EL (cell line): ENCODE data around the gene ZDHHC19.
"Not testable (repeated sequence)": the region's sequence is repeated elsewhere in the genome, so short reads cannot be mapped to it uniquely, and the experiment has no call there.

Source experiments
- DNase-seq: peaks from one replicate; pipeline ENCODE4 v3.0.0-alpha.2; 2016

ZDHHC19 gene

DNA sequence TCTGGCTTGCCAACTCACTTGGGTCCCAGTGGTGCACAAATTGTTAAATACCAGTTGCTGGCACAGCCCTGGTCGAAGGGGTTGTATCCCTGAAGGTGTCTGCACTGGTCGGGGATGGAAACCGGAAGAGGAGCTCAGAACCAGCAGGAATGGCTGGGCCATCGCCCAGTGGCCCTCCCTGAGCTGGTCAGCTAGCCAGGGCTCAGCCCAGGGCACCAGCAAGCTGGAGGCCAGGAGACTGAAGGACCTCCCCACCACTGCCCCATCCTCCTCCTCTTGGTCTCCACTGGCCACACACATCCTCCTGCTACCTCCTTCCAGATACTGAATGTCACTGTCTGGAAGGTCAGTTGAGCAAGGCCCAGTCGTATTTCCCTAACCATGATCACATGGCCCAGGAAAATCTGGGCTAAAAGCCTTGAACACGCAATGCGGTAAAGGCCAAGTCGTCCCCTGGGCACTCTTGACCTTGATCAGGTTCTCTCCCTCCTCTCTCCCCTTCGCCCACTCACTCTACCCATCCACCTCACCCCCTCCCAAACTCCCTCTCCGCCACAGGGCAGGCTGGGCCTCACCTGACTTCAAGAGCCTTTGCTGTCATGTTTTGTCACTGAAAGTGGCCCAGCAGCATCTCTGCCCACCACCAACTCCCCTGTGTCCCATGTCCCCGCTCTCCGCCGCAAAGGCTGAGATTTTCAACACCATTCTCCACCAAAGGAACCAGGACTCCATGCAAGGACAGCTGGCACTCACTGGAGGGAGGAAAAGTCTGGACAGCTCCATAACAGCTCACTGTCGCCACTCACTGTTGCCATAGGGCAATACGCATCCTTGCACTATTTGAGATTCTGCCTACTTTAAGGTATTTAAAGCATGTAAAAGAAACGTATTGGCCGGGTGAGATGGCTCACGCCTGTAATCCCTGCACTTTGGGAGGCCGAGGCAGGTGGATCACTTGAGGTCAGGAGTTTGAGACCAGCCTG lies 12.1 kb downstream of the ZDHHC19 start:
- DNase-seq: no peak

DNA sequence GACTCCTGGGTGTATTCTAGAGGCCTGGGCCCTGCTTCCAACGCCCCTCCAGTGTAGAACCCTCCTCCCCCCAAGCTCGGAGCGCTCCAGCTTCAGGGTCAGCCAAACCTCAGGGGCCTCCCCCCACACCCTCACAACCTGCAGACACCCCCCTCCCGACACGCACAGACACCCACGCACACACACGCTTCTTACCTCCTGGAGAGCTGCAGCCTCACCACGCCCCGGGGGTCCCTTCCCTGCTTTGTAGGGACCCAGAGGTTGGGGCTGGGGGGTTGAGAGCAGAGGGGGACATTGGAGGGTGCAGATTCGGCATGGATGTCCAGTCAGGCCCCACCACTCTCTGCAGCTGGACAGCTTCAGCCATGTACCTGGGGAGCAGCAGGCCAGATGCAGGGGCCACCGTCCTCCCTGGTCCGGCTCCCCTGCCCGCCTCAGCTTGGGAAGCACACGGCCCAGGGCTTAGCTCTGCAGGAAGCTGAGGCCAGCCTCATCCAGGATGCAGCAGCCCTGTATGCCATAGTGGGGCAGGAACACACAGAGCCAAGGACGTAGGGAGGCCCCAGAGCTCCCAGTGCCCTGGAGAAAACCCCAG lies 13.0 kb downstream of the ZDHHC19 start:
- no peak for DNase-seq

DNA sequence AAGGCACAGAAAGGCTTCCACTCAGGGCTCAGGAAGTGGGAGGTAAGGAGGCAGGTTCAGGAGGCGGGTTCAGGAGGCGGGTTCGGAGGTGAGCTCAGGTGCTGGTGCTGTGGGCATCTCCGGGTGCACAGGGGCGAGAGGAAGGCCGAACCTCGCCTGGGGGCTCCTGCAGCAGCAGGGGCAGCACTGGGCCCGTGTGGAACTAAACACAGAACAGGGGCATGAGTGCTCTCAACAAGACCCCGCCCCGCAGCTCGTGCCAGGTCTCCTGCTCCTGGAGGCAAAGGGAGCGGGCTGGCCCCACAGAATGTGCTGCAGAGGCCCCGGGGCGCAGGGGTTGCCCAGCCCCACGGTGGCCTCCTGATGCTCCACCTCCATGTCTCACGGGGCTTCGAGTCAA lies 13.7 kb downstream of the ZDHHC19 start:
- no peak for DNase-seq

DNA sequence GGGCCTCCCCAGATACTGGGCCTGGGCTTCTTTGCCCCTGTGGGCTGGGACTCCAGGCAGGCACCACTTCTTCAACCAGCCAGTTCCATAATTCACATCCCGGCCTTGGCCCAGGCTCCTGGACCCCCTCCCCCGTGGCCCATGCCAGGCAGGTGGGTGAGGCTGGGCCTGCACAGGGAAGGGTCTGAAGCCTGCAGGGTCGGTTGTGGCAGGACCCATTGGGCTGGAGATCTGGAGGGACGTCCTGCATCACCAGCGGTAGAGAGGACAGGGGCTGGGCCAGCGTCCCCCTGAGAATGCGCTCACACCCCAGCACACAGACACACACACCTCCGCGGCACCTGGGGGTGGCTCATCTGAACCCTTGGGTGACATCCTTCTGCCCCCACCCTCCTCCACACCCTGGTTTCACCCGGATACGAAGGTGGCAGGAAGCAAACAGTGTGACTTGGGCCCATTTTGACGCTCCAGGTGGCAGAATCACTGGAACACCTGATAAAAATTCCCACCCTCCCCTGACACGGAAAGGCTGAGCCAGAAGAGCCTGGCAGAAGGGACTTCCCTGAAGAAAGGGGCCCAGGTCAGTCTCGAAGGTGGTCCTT lies 15.4 kb downstream of the ZDHHC19 start:
- no peak for DNase-seq

DNA sequence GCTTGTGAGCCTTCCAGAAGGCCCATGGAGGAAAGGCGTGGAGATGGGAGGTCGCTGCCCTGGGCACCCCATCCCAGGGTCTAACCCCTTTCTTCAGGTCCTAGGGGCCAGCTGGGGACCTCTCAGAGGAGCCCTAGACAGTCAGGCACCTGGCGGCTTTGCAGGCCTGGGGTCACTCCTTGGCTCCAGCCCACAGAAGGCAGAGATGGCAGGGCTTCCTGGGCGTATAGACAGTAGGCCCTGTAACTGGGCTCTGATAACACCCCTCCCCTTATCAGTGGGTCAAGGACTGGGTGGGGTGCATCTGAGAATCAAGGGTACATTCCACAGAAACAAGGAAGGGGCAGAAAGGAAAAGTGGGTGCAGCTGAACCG lies 16.7 kb downstream of the ZDHHC19 start:
- DNase-seq: no peak

DNA sequence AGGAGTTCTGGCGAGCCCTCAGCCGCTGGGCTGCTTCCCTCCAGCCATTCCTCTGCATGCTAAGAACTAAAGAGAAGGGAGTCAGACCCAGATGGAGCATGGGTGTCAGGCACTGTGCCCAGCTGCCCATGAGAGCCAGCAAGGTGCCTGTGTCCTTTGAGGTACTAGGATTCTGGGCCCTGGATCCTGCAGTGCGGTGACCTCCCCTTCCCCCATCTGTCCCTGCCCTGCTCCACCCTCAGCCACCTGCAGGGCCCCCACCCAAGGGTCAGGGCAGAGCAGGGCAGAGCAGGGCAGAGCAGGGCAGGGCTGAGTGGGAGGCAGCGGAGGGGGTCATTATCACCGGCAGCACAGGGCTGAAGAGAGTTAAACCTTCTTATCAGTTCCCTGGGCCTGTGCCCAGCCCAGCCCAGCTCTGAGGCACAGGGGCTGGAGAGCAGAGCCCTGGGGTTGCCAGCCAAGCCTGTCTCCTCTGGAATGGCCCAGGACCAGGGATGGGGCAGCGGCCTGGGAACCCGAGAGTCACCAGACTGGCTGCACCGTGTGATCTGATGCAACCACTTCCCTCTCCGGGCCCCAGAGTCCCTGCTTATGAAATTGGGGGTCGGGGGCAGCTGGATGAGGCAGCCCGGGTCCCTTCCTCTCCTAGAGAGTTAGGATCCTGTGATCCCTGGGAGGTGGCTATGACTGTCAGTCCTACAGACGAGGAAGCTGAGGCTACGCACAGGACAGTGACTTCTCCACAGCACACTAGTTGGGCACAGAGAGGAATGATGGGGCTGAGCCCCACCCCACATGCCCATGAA lies 17.3 kb downstream of the ZDHHC19 start:
- DNase-seq: no peak

DNA sequence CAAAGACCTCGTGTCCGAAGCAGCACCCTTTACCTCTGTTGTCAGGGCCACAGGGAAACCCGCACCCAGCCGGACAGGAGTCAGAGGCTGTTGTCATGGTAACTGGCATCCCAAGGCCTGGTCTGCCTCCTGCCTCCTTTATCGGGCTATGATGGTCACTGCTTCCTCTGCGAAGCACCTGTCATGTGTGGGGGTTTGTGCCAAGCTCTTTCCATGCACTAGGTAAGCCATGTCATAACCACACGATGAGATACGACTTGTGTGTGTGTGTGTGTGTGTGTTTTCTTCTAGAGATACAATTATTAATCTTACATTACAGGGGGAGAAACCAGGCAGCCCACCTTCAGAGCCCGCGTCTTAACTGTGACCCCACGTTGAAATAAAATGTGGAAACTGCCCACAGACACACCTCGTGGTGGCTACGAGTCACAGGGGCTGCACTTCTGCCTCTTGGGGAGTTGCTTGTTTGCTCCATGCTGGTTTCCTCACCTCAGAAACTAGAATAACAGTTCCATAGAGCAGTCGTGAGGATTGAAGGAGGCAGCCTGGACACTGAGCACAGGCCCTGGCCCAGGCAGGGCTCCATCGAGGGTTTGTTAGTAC lies 18.0 kb downstream of the ZDHHC19 start:
- no peak for DNase-seq

DNA sequence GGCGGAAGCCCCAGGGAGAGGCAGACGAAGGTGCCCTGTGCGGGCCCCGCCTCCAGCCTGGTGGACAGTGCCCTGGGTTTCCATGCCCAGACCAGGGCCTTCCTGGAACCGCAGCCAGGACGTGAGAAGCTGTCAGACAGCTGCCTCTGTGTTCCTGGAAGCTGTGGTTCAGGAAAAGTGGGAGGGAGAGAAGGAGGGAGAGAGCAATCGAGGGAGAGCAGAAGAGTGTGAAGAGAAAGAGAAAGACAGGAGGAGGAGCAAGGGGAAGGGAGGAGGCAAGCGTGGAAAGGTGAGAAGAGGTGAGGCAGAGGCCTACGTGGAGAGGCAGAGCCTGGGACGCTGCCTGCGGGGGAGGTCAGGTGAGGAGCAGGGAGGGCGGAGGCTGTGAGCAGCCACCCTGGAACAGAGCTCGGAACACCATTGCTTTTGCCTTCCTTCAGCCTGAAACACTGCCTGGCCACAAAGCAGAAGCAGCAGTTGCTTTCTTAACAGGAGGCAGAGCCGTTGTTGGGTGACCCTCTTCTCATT lies 18.6 kb downstream of the ZDHHC19 start:
- no peak for DNase-seq

DNA sequence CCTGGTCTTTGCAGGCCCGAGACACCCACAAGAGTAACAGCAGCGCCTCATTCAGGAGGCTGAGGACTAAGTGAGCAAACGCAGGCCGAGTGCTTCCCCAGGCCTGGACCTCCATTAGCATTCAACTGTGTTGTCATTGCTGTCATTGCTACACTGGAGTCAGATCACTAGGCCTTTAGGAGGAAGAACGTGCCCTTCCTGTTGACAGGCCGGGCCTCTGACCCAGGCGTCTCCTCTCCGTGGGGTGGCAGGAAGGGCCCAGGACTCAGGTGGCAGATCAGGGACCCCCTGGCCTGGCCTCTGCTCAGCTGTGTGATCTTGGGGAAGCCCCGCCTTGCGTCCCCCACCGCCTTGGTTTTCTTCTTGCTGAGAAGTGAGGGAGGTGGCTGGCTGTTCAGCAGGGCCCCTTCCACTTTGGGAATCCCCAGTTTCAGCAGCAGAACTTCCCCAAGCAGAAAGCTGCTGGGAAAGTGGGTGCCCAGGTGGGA lies 19.1 kb downstream of the ZDHHC19 start:
- no peak for DNase-seq

DNA sequence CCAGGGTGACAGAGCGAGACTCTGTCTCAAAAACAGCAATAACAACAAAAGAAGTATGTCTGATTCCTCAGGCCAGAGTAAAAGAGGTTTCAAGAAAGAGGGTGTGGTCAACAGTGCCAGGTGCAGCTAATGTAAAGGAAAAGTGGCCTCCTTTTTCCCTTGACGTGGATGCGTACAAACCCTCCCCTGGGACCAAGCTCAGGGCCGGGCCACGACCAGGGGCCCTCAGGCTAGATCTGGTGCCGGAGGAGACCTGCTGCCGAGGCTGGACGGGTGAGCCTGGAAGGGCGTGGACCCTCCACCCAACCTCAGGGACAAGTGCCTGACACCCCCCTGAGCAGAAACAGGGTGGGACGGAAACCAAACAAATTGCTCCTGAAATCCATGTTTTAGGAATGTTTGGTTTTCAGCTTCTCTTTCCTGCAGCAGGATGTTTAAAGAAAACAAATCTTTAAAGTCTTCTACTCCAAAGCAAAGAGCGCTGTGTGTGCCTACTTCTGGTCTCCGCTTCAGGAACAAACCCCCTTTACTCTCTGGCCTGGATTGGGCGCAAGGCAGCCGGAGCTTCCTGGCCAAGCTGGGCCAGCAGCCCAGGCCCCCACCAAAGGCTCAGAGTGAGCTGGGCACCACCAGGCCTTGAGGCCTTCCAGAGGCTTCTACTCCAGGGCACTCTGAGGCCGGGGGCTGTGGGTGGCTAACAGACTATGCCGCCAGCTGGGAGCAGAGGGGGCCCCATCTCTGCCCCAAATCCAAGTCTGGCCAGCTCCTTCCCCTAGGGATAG lies 21.4 kb downstream of the ZDHHC19 start:
- no peak for DNase-seq

DNA sequence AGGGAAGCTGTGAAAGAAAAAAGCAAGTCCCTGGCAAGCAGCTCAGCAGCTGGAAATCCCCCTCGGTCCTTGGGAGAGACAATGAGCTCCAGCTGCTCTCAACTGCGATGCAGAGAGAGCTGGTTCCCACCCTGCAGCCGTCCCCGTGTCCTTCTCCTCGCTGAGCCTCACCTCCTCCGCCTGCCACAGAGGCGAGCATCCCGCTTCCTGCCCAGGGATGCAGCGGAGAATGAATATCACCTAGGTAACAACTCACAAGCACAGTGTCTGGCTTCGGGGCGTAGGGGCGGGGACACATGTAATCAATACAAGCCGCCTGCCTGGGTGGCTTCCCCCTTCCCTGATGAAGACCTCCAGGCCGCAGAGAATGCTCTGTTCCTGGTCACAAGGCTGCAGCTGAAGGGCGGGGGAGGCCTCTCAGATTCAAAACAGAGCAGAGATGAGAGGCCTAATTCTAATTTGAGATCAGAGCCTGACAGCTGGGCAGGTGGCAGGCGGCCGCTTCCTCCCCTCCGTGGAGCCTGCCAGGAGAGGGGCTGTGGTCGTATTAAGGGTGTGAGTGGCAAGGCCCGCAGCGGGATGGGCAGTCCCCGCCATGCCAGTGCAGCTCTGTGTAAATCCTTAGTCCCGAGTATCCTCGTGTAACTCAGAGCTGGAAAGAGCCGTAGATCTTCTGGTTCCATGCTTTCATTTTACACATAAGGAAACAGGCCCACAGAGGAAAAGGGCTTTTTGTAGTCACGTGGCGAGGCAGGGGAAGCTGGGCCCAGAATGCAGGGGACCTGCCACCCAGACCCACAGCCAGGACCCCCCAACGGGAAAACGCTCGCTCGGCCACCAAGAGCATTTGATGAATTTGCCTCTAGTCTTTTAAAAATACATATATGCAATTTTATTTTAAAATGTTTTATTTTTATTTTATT lies 24.3 kb downstream of the ZDHHC19 start:
- DNase-seq: no peak

DNA sequence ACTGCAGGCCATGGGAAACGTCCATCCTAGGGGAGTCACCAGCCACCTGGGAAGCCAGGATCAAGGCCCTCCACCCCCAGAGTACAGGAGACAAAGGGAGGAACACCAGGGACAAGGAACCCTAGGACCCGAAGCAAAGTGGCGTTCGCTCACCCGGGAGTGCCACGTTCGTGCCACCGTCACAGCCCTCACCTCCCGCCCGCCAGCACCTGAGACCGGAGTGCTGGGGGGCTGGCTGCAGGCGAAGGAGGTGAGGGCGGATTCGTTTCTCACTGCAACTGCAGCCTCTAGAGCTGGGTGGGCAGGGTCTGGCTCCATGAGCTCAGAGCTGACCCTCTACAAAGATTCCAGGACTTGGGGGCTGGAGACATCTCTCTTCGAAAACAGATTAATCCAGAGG lies 26.3 kb downstream of the ZDHHC19 start:
- no peak for DNase-seq

DNA sequence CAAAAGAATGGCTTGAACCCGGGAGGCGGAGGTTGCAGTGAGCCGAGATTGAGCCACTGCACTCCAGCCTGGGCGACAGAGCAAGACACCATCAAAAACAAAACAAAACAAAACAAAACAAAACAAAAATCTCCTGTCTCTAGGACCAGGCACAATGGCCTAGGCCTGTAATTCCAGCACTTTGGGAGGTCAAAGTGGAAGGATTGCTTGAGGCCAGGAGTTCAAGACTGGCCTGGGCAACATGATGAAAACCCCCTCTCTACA lies 27.1 kb downstream of the ZDHHC19 start:
- not testable (repeated sequence) for DNase-seq

DNA sequence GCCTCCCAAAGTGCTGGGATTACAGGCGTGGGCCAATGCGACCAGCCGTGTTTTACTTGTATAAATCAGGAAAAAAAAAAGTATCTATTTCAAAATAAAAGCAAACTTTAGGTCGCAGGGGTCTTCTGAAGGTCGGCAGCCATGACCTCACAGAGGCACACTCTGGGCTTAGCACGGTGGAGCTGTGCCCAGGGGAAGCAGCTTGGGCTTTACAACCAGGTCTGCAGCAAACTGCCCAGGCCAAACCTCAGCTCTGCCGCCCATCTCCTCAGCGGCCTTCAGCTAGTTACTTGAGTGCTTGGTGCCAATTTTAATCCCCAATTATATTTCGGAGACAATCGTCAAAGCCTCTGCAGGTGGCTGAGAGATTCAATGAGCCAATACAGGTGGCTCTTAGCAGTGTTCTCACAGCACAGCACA lies 30.1 kb downstream of the ZDHHC19 start:
- DNase-seq: no peak

DNA sequence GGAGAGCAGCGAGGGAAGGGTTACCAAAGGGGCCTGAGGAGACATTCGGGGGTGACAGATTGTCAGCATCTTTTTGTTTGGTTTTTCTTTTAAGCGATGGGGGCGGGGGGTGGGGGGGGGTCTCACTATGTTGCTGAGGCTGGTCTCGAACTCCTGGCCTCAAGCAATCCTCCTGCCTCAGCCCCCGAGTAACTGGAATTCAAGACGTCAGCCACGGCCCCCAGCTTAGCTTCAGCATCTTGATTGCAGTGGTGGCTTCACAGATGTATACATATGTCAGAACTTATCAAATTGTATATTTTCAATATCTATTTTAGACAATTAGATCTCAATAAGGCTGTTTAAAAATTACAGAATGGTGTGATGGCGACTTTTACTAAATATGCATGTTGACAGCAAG lies 30.9 kb downstream of the ZDHHC19 start:
- DNase-seq: no peak

DNA sequence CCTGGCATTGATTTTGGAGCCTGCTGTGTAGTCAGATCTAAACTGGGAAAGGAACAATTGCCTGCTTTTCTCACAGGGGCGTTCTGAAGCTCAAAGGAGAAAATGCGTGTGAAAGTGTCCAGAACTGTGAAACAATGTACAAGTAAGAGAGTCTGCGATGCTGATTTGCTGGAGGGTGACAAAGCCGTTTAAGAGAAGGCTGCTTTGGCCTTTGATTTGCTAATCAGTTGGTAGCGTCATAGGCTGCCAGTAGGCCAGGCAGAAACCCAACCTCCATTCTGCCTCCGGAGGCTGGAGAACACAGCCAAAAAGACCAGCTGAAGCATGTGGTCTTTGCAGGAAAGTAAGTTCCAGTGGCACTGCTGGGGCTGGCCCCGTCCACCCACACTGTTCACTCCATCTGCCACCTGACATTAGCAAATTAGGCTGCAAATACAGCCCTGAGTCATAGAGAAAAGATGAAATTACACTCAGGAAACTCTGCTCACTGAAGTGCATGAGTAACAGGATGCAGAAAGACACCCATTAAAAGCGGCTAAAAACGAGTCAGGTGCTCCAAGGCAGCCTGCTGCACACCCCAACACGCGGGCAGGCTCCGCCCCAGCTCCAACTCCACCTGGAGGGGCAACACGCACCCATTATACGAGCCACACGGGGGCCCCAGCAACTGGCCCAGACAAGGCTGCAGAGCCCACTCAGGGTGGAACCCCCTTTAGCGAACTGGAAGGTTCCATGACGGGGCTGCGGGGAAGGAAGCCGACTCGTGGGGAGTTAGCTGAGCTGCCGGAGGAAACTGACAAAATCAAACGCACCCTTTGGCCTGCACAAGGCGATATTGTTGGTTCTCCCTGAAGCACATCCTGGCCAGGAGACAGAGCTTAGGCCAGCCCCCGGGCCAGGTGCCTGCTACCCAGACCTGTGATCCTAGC lies 31.6 kb downstream of the ZDHHC19 start:
- DNase-seq: peak; percentile 66

DNA sequence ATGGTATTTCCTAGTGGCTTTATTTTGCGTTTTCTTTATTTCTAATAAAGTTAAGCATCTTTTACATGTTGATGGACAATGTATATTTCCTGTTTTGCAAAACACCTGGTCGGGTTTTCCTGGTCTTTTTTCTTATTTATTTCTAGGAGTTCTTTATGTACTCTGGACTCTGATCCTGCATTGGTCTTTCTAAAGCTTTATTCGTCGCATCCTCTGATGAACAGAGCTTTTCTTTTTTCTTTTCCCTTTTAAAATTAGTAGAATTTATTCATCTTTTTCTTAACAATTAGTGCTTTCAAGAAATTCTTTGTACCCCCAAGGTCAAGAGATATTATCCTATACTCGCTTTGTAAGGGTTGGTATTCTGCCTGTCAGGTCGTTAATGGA lies 32.2 kb downstream of the ZDHHC19 start:
- no peak for DNase-seq

DNA sequence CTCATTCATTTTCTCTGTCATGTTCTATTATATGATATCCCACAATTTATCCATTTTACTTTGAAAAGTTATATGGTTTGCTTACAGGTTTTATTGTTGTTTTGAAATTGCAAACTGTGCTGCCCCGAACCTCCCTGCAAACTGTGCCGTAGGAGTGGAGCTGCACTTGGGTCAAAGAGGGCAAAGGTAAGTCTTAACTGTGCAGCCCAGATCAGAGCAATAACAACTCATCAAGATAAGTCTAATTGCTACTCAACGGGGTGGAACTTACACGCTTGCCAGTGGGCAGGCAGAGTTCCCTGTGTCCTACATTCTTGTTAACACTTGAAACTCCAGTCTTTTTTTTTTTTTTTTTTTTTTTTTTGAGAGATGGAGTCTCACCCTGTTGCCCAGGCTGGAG lies 33.2 kb downstream of the ZDHHC19 start:
- no peak for DNase-seq

DNA sequence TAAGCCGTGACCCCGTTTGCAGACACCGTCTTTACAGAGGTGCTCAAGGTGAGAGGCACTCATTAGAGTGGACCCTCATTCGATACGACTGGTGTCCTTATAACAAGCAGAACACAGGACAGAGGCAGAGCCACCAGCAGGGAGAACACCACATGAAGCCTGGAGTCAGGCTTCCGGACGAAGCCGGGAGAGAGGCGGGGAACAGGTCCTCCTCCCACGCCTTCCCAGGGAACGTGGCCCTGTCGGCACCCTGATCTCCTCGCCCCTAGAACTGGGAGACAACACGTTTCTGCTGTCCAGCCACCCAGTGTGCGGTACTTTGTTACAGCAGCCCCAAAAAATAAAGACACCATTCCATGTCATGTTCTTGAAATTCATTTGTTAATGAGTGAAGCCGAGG lies 33.6 kb downstream of the ZDHHC19 start:
- no peak for DNase-seq

DNA sequence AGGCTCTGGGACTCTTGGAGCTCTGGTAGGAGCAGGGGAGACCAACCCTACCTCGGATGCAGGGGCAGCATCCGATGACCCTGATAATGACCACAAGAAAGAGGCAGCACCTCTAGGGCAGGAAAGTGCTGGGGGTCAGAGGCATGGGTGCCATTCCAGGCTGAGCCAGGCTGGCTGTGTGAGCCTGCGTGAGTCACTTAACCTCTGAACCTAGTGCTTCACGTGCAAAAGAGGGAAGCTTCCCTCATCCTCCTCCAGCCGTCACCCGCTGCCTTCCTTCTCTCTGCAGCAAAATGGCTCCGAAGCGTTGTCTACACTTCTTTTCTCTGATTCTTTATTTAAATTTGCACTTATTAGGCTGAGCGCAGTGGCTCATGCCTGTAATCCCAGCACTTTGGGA lies 35.5 kb downstream of the ZDHHC19 start:
- DNase-seq: no peak
